ENCODE results near the gene DOK3.
"Not testable (repeated sequence)": the region's sequence is repeated elsewhere in the genome, so short reads cannot be mapped to it uniquely, and the experiment has no call there.

Gene DOK3

DNA sequence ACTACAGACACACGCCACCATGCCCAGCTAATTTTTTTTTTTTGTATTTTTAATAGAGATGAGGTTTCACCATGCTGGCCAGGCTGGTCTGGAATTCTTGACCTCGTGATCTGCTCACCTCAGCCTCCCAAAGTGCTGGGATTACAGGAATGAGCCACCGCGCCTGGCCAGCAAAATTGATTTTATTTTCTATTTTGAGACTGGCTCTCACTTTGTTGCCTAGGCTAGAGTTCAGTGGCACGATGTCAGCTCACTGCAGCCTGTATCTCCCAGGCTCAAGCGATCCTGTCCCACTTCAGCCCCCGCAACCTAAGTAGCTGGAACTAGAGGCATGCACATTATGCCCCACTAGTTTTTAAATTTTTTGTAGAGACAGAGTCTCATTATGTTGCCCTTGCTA lies 24.8 kb upstream of the DOK3 start:
- DNase-seq, result not testable (repeated sequence)

DNA sequence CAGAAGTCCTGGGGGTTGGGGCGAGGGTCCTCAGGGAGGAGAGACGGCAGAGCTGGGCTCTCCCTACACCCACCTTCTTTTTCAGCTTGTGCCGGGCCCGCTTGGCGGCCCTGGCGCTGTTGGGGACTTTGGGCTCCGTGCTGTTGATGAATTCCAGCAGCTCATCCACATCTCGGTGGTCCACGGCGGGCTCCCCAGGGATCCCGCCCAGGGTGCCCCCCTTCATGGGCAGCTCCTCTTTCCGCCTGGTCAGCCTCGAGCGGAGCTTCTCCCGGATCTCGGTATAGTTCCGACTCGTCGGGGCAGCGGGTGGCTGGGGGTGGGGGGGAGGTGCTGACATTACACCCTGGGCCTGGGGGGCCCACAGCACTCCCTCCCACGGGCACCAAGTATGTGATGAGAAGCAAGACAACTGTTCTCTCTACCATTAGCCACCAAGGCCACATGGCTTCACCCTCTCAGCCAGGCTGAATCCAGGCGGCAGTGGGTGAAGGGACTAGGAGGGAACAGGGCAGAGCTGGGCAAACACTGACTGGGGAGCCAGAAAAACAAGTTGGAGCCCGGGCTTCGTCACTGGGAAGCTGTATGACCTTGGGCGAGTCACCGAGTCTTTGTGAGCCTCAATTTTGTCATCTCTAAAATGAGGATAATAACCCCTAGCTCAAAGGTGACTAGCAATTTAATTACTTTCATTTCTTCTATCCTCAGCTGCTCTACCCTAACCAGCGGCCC lies 21.7 kb upstream of the DOK3 start:
- no peak for DNase-seq

DNA sequence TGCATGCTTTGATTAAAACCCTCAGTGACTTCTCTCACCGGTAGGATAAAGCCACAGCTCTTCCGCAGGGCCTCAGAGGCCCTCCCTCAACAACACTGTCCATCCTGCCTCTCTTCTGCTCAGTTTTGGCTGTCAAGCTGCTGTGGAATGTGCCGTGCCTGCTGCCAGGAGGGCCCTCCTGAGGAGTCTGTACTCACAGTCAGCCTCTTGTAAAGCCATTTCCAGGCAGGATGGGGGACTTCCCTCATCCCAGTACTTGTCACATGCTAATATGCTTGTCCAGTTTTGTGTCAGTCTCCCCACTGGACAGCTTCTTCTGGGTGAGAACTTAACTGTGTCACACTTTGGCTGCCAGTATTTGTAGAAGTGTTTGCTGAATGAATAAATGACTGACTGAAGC lies 21.0 kb upstream of the DOK3 start:
- DNase-seq, result no peak

DNA sequence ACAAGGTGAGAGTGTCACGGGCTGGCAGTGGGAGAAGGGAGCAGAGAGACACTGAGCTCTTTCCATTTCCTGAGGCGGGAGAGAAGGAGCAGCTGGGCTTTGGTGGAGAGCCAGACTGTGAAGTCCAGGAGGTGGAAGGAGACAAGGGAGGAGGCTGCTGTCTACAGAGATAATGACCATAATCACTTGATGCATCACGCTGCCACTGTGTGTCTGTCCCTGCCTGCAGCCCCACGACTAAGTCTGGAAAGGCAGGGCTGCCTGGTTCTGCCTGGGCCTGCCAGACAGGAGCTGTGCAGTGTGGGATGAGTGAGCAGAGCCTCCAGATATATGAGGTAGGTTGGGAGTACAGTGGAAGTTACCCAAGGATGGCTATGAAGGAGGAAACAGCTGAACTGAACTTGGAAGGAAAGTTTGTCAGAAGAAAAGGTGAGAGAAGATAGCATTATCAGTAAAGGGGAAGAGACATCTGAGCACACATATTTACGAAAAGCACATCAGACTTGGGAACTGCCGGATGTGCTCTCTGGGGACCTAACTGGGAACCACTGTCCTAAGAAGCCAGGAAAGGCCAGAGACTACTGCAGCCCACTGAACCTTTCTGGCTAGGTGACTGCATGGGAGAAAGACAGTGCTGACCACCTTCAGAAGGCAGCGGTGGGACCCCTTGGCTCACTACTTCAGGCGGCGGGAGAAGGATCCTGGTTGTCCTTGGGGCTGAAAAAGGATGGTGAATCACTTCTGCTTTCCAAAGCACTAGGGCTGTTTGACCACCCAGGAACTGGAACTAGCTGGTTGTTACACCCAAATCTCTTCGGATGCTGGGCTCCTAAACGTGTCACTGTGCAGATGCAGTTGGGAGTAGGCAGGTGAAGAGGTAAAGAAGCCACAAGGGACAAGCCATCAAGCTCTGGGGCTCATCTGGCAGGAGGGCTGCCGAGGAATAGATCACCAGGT lies 19.9 kb upstream of the DOK3 start:
- no peak for DNase-seq

DNA sequence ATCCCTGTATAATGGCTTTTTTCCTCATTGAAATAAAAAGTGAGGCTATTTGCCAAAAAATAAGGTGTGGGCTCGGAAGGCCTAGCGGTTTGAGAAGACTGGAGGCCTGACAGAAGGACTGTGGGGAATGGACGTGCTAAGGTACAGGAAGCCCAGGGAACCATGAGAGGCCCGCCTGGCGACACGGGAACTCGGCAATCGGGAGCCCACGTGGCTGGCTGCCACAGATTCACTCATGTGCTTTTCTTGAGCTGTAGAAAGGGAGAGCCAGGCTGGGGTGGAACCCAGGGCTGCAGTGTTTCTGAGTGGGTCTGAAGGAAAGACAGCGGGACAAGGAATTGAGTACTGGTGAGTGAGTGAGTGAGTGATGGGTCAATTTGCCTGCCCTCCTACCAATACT lies 19.0 kb upstream of the DOK3 start:
- DNase-seq, result no peak

DNA sequence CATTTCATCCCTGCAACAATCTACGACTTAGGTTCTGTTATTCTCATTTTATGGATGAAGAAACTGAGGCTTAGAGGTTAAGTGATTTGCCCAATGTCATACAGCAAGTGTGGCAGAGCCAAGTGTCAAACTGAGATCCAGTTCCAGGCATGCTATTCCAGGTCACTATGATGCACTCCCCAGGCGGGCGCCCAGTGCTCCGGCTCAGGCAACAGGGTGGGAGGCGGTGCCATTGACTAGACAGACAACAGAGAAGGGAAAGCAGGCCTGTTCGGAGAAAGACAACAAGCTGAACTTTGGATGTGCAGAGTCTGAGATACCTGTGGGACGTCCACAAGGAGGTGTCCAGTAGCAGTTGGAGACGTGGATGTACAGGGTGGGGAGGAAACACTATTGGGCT lies 18.0 kb upstream of the DOK3 start:
- no peak for DNase-seq

DNA sequence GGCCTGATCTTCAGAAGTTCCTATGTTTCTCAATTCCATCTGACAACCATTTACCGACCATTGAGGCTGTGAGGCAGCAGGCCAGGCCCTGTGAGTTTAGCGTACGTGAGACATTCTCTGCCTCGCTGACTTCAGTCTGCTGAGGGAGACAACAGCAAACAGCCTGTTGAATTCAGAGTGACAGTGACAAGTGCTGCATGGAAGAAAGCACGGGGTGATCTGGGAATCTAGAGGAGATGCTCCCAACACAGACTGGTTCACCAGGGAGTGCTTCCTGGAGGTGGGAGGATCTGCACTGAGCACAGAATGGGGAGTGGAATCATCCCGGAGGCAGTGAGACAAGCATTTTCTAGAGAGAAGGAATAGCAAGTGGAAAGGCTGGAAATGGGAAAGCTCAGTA lies 17.2 kb upstream of the DOK3 start:
- DNase-seq, result no peak

DNA sequence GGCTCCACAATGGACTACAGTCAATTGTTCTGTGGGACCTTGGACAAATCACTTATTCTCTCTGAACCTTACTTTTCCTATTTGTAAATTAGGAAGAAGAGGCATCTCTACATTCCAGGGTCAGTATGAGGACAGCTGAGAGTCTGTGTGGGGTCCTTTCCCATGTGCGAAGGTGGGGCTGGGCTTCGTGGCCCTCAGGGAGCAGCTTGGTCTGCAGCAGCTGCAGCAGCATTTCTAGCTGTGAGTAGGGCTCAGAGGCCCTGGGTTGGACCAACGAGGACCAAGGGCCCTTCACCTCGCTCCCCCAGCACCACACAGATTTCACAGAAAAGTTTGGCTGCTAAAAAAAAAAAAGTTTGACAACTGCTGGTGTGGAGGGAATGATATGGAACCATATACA lies 16.6 kb upstream of the DOK3 start:
- DNase-seq, result no peak

DNA sequence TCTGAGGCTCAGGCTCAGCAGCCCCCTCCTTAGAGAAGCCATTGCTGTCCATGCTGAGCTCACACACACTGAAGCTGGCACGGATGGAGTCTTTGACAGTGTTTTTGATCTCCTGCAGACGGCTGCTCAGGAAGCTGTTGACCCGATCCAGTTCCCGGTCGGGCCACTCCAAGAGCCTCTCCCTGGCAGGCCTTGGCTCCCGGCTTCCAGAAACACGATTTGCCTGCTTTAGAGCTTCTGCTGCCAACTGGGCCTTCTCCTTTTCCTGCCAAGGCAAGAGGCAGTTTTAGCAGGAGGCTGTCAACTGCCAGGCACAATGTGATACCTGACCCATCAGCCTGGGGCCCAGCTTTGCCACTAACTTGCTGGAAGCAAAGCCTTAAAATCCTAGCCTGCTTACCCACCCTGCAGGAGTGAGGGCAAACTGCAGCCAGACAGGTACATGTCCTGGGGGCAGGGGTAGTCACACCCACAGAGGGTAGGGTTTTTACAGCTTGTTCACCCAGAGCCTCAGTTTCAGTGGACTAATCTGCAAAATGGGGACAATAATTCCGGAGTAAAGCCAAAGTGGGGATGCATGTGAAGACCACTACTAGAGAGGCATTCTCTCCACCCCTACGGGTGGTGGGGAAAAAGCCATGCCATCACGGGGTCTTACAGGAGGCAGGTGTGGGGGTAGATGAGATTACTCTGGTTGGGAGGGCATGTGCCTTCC lies 15.5 kb upstream of the DOK3 start:
- DNase-seq, result no peak

DNA sequence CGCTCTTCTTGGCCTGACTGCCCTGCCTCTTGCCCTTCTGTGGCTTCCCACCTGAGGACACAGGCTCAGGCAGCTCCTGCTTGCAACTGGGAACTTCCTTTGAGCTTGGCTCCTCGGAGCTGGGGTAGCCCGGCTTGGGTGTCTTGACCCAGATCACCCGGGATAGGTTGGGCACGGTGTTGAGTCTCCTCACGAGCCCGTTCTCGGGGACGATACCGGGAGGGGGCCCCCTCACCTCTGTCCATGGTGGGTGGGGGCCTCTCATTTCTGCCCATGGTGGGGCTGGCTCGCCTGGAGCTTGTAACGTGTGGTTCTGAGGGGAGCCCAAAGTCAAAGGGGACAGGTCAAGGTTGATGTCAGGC lies 14.9 kb upstream of the DOK3 start:
- DNase-seq, result no peak

DNA sequence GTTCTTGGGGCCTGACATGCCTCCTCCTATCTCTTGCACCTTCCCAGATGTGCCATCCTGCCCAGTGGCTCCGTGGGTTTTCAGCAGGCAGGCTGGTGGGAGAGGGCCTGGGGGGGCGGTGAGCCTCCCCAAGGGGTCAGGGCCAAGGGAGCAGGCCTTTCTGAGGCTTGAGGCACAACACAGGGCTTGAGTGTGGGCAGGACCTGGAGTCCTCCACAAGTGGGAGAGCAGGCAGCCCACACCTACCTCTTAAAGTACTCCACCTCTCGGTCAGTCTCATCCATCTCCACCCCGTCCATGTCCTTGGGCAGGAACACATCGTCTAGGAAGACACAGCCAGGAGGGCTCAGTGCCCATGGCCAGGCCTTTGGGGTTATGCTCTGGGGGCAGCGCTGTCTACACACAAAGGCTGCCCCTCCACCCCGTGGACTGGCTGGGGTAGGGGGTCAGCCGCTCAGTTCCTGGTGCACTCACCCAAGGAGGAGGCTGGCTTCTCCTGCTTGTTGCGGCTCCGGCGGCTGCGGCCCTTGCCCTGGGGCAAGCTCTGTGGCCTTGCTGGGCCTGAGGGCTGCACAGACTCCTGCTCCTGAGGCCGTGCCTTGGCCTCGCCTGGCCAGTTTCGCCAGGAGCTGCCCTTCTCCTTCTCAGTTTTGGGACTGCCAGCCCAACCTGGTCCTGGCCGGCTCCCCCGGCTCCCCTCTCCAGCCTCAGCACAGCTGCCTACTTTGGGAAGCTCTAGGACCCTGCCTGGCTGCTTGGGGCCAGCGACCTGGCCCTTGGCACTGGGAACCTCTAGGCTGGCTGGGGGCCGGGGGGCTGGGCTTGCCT lies 14.3 kb upstream of the DOK3 start:
- DNase-seq, result no peak

DNA sequence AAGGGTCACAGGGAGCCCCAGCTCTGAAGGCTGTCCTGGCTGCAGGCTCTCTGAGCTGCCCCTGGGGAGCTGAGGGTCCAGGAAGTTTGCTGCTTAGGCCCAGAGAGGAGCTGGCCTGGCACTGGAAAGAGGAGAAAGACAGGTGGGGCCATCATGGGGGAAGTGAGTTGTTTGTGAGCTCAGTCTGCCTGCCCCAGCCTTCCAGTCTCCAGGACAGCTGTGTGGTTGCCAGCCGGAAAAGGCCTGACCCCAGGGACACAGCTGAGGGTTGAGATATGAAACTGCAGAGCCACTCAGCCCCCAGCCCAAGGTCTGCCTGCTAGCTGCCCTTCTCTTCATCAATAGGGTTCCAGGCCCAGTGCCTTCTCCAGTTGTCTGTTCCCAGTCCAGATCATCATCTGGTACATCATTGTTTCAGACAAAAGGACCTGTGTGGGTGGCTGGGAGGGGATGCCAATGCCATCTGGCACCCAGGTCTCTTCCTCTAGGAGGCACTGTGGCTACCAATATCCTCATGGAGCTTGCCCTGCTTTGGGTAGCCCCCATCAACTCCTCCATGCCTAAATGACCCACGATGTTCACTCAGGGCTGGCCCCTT lies 11.4 kb upstream of the DOK3 start:
- no peak for DNase-seq

DNA sequence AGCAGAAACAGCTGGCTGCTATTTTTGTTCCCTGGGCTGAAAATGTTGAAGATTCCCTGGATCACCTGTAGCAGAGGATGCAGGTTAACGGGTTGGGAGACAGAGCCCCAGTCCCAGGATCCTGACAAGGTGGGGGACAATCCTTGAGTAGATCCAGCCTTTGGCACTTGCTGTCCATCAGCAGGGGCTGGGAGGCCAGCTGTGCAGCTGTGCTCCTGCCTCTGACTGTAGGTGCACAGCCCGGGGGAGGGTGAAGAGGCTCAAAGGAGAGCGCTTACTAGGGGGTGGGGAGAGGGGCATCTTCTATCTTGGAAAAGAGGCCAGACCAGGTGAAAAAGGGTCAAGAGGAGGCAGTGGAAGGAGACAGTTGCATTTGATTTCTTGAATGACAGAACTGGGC lies 10.6 kb upstream of the DOK3 start:
- no peak for DNase-seq

DNA sequence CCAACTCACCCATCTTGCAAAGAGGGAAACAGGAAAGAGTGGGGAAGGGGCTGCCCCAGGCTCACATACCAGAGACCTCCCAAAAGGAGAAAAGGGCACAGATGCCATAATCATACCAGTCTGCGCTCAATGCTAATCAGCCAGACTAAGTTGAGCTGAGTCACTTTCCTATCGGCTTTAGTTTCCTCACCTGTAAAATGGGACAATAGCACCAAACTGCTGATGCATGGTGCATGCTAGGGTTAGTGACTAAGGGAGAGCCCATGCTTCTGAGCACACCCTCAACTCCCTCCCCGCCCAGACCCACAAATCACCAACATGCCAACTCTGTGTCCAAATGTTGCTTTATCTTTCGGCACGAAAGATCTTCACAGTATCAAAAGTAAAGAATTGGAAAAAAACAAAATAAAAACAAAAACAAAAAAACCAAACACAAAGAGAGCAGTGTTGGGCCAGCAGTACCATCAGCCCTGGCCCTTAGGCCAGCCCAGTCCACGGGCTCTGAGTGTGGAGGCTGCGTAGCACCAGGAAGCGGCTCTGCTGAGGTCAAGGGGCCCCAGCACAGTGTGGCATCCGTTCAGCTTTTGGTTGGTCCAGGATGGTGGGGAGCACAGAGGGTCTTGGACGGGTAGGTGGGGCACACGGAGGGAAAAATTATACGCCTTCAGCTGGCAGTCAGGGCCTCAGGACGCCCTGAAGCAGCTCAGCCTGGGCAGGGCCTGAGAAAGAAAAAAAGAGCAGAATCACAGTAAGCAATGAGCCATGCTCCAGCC lies 10.0 kb upstream of the DOK3 start:
- no peak for DNase-seq

DNA sequence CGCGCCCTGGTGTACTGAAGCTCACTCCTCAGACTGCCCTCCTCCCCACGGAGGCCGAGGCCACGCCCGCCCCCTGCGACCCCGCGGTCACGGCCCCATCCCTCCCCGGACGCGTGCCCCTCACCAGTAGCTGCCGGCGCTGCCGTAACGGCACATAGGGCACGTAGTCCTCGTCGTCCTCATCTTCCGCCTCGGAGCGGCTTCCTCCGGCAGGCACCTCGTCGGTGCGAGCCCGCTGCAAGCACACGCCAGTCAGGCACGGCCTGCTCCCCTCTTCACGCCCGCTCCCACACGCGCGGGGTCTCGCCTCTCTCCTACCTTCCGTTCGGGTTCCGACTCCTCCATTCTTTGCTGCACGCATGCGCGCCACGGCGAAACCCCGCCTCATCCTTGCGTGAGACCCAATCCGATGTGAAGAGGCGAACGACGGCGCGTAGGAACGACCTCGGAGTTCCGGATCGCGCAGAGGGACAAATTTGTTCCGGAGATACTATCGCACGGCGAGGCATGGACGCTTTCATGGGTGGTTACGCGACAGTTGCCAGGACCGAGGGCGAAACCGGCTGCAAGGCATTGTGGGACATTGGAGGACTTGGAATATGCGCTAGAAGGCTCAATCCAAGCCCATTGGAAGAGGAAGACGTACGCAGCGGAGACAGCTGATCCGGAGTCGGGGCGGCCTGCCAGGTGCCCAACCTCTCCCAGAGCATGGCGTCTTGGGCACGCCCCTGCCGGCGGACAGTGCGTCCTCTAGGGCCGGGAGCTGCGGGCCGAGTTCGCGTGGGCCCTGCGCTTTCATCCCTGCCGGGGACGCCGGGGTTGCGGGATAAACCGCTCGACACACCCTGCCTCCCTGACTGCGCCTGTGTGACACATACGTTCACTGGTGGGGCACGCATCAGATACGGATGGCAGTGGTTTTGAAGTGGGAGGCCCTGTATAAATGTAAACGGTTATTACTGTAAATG lies 7.3 kb upstream of the DOK3 start, which contains the start of gene DDX41:
Gene DDX41 (minus strand): TSS at position 361 of the 968 bp plus-strand sequence. CDS start 16 bp downstream, at position 345.
- peak; percentile 49 for DNase-seq

DNA sequence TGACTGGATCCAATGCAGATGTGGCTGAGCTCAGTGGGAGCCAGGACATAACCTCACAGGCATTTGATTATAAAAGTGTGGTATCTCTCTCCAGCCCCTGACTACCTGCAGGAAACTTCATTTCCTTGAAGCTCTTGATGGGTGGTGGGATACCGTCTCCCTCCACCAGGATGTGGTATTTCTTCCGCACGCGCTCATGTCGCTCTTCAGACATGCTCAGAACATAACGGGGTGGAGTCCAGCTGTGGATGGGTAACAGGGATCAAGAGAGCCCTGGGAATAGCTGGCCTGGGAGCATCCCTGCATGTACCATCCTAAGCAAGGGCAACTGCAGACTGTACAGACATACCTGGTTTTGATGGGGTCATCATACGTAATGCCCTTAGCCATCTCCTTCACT lies 6.0 kb upstream of the DOK3 start:
- DNase-seq, result no peak

DNA sequence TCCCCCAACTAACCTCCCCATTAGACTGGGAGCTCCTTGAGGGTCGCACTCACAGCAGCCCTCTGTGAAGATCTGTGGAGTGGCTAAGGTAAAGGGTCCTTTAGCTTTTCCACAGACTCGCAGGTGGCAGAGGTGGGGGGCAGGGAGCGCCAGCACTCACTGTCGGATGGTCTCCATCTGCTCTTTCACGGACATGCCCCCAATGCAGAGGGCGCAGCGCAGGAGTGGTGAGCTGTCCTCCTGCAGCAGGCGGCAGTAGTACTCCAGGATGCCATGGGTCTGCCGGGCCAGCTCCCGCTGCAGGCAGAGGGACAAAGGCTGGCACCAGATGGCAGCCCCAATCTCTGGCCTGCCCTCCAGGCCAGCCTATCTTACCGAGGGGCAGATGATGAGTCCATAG lies 4.9 kb upstream of the DOK3 start:
- no peak for DNase-seq

DNA sequence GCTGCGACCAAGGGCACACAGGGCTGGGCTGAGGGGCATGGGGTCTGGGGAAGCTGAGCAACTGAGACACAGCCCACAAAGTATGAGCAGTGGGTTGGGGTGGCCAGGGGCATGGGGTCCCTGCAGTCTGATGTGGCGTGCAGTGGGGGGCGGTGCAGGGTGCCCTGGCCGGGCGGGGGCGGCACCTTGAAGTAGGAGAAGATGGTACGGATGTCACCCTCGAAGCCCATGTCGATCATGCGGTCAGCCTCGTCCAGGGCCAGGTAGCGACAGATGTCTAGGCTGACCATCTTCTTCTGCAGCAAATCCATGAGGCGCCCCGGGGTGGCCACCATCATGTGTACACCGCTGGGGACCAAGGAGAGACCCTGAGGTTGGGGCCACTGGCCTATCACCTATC lies 3.9 kb upstream of the DOK3 start:
- DNase-seq, result no peak

DNA sequence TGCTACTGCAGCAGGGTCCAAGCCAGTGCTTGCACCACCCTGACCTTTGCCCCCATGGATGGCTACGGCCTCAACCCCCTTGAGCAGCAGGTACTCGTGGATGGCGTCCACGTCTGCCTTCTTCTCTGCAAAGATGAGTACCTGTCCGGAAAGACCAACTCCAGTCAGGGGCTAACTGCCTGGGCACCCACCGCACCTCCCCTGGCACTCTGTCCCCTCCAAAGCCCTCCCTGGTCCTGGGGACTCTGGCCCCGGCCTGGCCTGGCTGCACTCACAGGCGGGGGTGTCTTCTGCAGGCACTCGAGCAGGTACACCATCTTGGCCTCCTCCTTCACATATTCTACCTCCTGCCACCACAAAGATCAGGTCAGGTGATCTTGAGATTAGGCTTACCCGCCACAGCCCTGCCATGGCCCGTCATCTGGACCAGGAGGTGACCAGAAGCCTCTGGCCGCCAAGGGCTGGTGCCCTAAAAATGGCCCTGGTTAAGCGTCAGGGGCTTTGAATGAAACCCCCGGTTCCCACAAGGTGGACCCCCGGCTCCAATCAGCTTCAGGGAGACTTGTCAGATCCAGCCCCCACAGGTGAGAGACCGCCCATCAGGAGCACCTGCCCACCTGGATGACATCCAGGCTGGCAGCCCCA lies 3.2 kb upstream of the DOK3 start:
- no peak for DNase-seq

Measured in cortex of kidney (tissue), 1 donor.